ENCODE results near the gene INPP5F.

The INPP5F gene

DNA sequence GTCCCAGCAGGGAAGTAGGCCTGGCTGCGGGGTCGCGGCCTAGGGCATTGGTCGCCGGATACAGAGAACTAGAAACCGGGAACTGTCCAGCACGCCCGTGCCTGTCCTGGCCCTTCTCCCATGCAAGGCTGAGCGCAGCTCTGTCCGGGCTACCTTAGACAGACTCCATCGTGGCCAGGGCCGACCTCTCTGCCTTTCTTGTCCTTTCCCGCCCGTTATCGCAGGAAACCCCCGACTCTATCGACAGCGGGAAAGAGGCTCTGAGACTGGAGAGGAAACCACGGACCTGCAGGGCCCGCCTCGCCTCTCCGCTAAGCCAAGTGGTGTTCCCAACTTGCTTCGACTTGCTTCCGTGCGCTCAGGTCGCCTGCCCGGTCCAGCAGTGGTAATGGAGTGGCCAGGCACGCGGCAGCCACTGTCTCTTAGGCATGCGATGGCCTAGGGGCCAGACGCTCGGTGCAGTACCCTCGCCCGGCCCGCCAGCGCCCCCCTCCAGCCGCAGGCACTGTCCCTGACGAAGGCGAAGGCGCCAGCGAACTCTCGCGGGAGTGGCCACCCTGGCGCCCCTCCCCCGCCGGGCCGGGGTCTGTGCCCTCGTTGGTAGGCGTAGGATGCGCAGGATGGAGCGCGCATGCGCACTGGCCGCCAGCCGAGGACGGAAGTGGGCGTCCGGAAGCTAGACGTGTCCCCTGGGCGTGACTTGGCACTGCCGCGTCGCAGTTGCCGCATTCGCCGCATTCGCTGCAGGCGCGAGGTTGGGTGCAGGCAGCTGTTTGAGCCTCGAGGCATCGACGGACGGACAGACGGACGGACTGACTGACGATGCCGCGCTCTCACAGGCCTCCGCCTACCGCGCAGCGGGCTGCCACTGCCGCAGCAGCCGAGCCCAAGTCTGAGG is 92.4 kb downstream of the INPP5F start:
- Histone ChIP-seq H3K9ac (ENCODE audit: insufficient read length) (no peak overlapping the region), H3K4me3 (no peak overlapping the region), H3K27ac (no peak overlapping the region), H3K9me3 (ENCODE audit: low read depth, low read length) (no peaks in the 10 kb centered on the region), H3K36me3 (ENCODE audit: insufficient read depth, low read length) (no peaks in the 10 kb centered on the region)
- DNase-seq (ENCODE audit: low read depth, low spot score): no peak
- TF ChIP-seq POLR2AphosphoS5 (IDR thresholded peaks at IDR 0.05; ENCODE audit: borderline replicate concordance, low read depth, low read length): no peak
- TF ChIP-seq FOXP2 (optimal IDR thresholded peaks at IDR 0.05; ENCODE audit: control extremely low read depth, extremely low read length, insufficient read depth): no peak
- TF ChIP-seq EZH2 (IDR thresholded peaks at IDR 0.05): no peak

DNA sequence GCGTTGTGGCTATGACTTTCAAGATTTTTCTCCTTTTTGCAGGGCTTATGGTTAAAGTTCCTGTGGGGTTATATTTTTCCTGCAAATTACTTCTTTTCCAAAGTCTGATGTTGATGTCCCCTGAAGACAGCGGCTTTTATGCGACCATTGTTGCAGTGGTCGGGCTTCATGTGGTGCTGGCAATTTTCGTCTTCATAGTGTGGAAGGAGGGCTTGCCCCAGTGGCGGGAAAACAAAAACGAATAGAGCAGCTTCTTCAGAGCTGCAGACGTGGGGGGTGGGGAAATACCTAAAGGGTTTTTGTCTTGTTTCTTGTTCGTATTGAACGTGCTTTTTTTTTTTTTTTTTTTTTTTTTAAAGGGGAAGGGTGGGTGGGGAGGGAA is 93.0 kb downstream of the INPP5F start:
- Histone ChIP-seq H3K9me3 (ENCODE audit: low read depth, low read length) (no peaks in the 10 kb centered on the region), H3K36me3 (ENCODE audit: insufficient read depth, low read length) (no peaks in the 10 kb centered on the region), H3K9ac (ENCODE audit: insufficient read length) (no peak overlapping the region), H3K27ac (no peak overlapping the region), H3K4me3 (no peak overlapping the region)
- TF ChIP-seq EZH2 (IDR thresholded peaks at IDR 0.05) (no peak), POLR2AphosphoS5 (IDR thresholded peaks at IDR 0.05; ENCODE audit: borderline replicate concordance, low read depth, low read length) (no peak), FOXP2 (optimal IDR thresholded peaks at IDR 0.05; ENCODE audit: control extremely low read depth, extremely low read length, insufficient read depth) (no peak)
- DNase-seq (ENCODE audit: low read depth, low spot score): no peak

DNA sequence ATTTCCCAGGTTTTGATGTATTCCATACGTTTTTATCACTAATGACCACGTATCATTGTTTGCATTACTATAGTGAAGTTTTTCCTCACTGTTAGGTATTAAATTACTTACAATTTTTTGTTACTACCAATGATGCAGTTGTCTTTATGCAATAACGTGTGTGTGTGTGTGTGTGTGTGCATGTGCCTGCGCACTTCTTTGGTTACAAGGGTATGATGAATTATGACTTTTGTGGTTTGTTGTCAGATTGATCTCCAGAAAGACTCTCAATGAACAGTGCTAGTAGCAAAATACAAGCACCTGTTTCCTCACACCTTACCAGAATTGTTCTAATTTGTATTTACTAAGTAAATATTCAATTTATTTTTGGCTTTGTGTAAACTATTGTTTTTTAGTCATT is 95.3 kb downstream of the INPP5F start:
- TF ChIP-seq FOXP2 (optimal IDR thresholded peaks at IDR 0.05; ENCODE audit: control extremely low read depth, extremely low read length, insufficient read depth): no peak
- TF ChIP-seq EZH2 (IDR thresholded peaks at IDR 0.05): no peak
- no peak for TF ChIP-seq POLR2AphosphoS5 (IDR thresholded peaks at IDR 0.05; ENCODE audit: borderline replicate concordance, low read depth, low read length)
- Histone ChIP-seq H3K4me3 (no peak overlapping the region), H3K36me3 (ENCODE audit: insufficient read depth, low read length) (no peaks in the 10 kb centered on the region), H3K9ac (ENCODE audit: insufficient read length) (no peak overlapping the region), H3K27ac (no peak overlapping the region), H3K9me3 (ENCODE audit: low read depth, low read length) (no peaks in the 10 kb centered on the region)
- no peak for DNase-seq (ENCODE audit: low read depth, low spot score)

DNA sequence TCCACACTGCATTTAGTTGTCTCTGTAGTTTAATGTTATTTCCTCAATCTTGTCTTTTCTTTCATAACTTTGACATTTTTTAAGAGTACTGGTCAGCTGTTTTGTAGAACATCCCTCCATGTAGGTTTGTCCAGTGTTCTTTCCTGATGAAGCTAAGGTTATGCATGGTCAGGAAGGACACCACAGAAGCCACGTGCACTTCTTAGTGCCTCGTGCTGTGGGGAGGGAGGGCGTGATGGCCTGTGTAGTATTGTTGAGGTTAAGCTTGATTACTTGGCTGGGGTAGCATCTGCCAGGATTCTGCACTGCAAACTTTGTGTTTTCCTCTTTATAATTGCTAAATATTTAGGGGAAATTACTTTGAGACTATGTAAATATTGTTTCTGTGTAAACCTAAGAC is 98.4 kb downstream of the INPP5F start:
- no peak for DNase-seq (ENCODE audit: low read depth, low spot score)
- no peak overlapping the region for H3K27ac ChIP-seq
- H3K9ac ChIP-seq (ENCODE audit: insufficient read length): no peak overlapping the region
- TF ChIP-seq FOXP2 (optimal IDR thresholded peaks at IDR 0.05; ENCODE audit: control extremely low read depth, extremely low read length, insufficient read depth): no peak
- no peak for TF ChIP-seq EZH2 (IDR thresholded peaks at IDR 0.05)
- TF ChIP-seq POLR2AphosphoS5 (IDR thresholded peaks at IDR 0.05; ENCODE audit: borderline replicate concordance, low read depth, low read length): no peak
- H3K4me3 ChIP-seq: no peak overlapping the region
- no peaks in the 10 kb centered on the region for H3K9me3 ChIP-seq (ENCODE audit: low read depth, low read length)
- H3K36me3 ChIP-seq (ENCODE audit: insufficient read depth, low read length): peaks cover 20% of the 10 kb centered on the region; the same call in 1 of the 2 replicates

DNA sequence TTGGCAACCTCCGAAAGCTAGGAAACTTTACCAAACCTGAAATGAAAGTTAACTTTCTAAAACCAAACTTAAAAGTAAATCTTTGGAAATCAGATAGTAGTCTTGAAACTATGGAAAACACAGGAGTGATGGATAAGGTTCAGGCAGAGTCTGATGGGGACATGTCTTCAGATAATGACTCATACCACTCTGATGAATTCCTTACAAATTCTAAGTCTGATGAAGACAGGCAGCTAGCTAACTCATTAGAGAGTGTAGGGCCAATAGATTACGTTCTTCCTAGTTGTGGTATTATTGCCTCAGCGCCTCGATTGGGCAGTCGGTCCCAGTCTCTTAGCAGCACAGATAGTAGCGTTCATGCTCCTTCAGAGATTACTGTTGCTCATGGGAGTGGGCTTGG is 100.9 kb downstream of the INPP5F start:
- no peak for TF ChIP-seq FOXP2 (optimal IDR thresholded peaks at IDR 0.05; ENCODE audit: control extremely low read depth, extremely low read length, insufficient read depth)
- no peak for TF ChIP-seq EZH2 (IDR thresholded peaks at IDR 0.05)
- TF ChIP-seq POLR2AphosphoS5 (IDR thresholded peaks at IDR 0.05; ENCODE audit: borderline replicate concordance, low read depth, low read length): no peak
- Histone ChIP-seq H3K9ac (ENCODE audit: insufficient read length) (no peak overlapping the region), H3K4me3 (no peak overlapping the region), H3K27ac (no peak overlapping the region), H3K9me3 (ENCODE audit: low read depth, low read length) (no peaks in the 10 kb centered on the region), H3K36me3 (ENCODE audit: insufficient read depth, low read length) (peaks cover 41% of the 10 kb centered on the region)
- no peak for DNase-seq (ENCODE audit: low read depth, low spot score)

DNA sequence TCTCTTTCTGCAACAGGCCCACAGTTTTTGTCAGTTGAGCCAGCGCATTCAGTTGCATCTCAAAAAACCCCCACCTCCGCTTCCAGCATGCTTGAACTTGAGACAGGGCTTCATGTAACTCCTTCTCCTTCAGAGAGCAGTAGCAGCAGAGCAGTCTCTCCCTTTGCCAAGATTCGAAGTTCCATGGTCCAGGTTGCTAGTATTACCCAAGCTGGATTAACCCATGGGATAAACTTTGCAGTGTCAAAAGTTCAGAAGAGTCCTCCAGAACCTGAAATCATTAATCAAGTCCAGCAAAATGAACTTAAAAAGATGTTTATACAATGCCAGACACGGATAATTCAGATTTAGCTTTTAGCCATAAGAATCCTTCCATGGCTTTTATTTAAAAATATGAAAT is 101.6 kb downstream of the INPP5F start:
- H3K4me3 ChIP-seq: no peak overlapping the region
- H3K9me3 ChIP-seq (ENCODE audit: low read depth, low read length): no peaks in the 10 kb centered on the region
- H3K9ac ChIP-seq (ENCODE audit: insufficient read length): no peak overlapping the region
- H3K36me3 ChIP-seq (ENCODE audit: insufficient read depth, low read length): peaks cover 47% of the 10 kb centered on the region
- H3K27ac ChIP-seq: no peak overlapping the region
- no peak for DNase-seq (ENCODE audit: low read depth, low spot score)
- TF ChIP-seq FOXP2 (optimal IDR thresholded peaks at IDR 0.05; ENCODE audit: control extremely low read depth, extremely low read length, insufficient read depth): no peak
- no peak for TF ChIP-seq POLR2AphosphoS5 (IDR thresholded peaks at IDR 0.05; ENCODE audit: borderline replicate concordance, low read depth, low read length)
- no peak for TF ChIP-seq EZH2 (IDR thresholded peaks at IDR 0.05)

DNA sequence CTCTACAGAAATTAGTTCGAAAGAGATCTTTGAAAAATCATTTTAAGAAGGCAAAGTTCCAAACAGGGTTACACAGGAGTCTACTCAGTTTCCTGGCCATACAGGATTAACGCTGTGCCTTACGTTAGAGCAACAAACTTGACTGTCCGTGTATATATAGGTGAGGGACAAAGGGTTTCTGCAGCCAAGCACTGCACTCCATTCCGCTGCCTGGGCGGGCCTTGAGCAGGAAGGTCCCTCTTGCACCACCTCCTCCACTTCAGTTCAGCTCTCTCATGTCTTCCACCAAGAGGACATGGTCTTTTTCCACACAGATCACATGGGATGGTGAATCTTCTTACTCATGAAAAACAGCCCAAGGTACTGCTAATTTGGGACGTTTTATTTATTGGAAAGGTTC is 103.6 kb downstream of the INPP5F start:
- no peak for TF ChIP-seq FOXP2 (optimal IDR thresholded peaks at IDR 0.05; ENCODE audit: control extremely low read depth, extremely low read length, insufficient read depth)
- Histone ChIP-seq H3K36me3 (ENCODE audit: insufficient read depth, low read length) (peaks cover 62% of the 10 kb centered on the region), H3K9ac (ENCODE audit: insufficient read length) (no peak overlapping the region), H3K27ac (no peak overlapping the region), H3K4me3 (no peak overlapping the region), H3K9me3 (ENCODE audit: low read depth, low read length) (no peaks in the 10 kb centered on the region)
- no peak for DNase-seq (ENCODE audit: low read depth, low spot score)

DNA sequence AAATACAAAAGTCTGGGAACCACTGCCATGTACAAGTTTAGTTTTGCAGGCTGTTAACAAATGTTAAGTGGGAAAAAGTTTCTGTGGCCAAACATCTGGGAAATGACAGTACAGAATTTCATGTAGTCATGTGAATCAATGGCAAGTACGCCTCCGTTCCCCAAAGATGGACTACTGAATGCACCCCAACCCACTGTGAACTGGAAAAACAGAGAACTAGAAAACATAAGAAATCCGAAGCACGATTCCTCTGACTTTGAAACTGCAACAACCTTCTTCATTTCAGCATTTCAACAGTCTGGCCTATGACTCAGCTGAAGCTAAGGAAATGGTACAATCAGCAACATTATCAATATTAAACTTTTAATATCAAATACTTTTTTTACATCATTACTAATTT is 105.0 kb downstream of the INPP5F start:
- no peaks in the 10 kb centered on the region for H3K9me3 ChIP-seq (ENCODE audit: low read depth, low read length)
- peaks cover 68% of the 10 kb centered on the region for H3K36me3 ChIP-seq (ENCODE audit: insufficient read depth, low read length)
- no peak for TF ChIP-seq FOXP2 (optimal IDR thresholded peaks at IDR 0.05; ENCODE audit: control extremely low read depth, extremely low read length, insufficient read depth)
- no peak for TF ChIP-seq POLR2AphosphoS5 (IDR thresholded peaks at IDR 0.05; ENCODE audit: borderline replicate concordance, low read depth, low read length)
- TF ChIP-seq EZH2 (IDR thresholded peaks at IDR 0.05): no peak
- no peak overlapping the region for H3K9ac ChIP-seq (ENCODE audit: insufficient read length)
- H3K27ac ChIP-seq: no peak overlapping the region
- no peak overlapping the region for H3K4me3 ChIP-seq
- no peak for DNase-seq (ENCODE audit: low read depth, low spot score)

DNA sequence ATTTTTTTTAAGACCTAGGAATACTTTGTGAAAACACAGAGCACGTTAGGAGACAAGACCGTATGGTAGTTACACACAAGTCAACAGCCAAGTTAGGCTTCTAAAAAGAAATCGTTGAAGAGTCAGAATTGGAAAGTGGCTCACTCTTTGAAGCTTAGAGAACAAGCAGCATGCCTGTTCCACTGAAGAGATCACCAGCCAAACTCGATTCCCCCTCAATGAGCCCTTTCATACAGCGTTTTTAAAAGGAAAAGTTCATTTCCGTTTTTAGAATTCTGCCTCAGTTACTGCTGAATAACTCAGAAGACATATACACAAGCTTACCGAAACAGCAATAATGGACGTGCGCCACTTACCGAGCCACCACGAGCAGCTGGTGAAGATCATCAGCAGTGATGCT is 105.8 kb downstream of the INPP5F start:
- Histone ChIP-seq H3K27ac (no peak overlapping the region), H3K9me3 (ENCODE audit: low read depth, low read length) (no peaks in the 10 kb centered on the region), H3K36me3 (ENCODE audit: insufficient read depth, low read length) (peaks cover 76% of the 10 kb centered on the region), H3K9ac (ENCODE audit: insufficient read length) (no peak overlapping the region), H3K4me3 (no peak overlapping the region)
- DNase-seq (ENCODE audit: low read depth, low spot score): no peak
- TF ChIP-seq POLR2AphosphoS5 (IDR thresholded peaks at IDR 0.05; ENCODE audit: borderline replicate concordance, low read depth, low read length): no peak
- TF ChIP-seq EZH2 (IDR thresholded peaks at IDR 0.05): no peak
- TF ChIP-seq FOXP2 (optimal IDR thresholded peaks at IDR 0.05; ENCODE audit: control extremely low read depth, extremely low read length, insufficient read depth): no peak

All from SK-N-MC (cell line).